Activated T-cell treated with anti-CD3 and anti-CD28 coated beads for 48 hours (primary cell): ENCODE results near the gene TMEM266.

Experiments used
- DNase-seq: peaks from one replicate; pipeline ENCODE4 v3.0.0-alpha.2; 2020; ENCODE audit warnings: low read depth

Gene TMEM266

GRCh38 chr15:76134537-76134936 is 74.8 kb downstream of the TMEM266 start:
- DNase-seq: no peak

- DNase-seq: no peak
These were observed 75.7 kb downstream of the TMEM266 start for GRCh38 chr15:76135516-76135915.

DNA sequence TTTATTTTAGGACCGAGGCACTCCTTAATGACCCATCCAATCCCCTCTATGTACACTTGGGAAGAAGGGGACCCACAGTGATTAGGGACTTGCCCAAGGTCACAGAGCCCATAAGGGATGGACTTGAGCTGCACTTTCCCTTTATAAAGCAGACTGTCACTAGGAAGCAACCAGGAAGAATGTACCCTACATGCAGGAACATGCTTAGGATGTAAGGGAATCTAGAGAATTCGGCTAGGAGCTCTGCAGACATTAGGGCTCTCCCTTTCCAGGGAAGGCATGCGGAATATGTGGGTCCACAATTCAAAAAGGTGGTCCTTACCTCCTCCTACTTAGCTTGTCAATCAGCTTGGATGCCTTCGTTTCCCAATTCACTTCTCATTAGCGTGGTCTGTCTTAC is 78.7 kb downstream of the TMEM266 start:
- no peak for DNase-seq

DNA sequence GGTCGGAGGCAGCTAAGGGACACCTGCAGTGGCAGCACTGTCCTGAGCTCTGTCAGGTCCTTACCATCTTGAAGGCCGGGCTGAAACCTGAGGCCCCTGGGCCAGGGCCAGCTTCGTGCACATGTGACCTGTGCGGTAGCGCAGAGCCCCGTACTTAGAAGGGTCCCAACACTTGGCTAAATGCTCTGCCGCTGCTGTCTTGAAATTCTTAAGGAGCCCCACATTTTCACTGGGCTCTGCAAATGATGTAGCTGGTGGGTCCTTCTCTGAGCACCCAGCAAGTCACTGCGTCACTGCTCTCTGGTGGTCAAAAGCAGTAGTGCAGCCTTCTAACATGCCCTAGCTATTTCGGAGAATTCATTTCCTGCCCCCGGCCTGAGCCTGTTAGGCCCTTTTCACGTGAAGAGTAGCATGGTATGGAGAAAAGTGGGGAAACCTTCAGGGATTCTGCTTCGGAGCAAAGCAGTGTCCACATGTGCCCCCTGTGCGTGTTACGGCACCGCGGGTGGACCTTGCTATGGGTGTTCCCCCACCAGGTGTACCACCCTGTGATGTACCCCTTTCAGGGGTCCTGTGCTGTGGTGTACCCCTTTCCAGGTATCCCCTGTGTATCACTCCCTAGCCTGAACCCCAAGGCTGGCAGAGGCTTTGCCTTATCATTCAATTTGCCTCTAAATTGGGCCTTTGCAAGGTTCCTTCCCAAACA is 79.7 kb downstream of the TMEM266 start:
- DNase-seq: peak; percentile 64

- DNase-seq: no peak
These were observed 80.3 kb downstream of the TMEM266 start for GRCh38 chr15:76140074-76140464.

- no peak for DNase-seq
These were observed 87.0 kb downstream of the TMEM266 start for GRCh38 chr15:76146812-76147211.

GRCh38 chr15:76147906-76148570 is 88.3 kb downstream of the TMEM266 start:
- DNase-seq: peak; percentile 71

- DNase-seq: no peak
These were observed 89.6 kb downstream of the TMEM266 start for GRCh38 chr15:76149291-76149915.

DNA sequence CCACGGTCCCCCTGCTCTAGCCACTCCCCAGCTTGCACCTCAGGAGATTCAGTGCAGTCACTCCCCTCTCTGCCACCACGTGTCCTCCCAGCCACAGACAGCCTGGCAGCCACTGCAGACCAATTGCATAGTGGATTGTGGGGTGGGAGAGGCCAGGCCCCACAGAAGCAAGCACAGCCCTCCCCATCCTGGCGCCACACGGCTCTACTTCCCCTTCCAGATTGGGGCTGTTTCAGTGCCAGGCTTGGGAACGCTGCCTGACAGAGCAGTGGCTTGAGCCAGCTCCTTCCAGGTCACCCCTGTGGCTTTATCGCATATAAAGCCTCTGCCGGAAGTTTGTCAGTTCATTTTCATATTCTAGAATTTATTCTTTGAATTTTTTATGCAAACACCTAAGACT is 90.7 kb downstream of the TMEM266 start:
- DNase-seq: no peak

- DNase-seq: peak; percentile 82
These were observed 91.3 kb downstream of the TMEM266 start for GRCh38 chr15:76150971-76151598.

DNA sequence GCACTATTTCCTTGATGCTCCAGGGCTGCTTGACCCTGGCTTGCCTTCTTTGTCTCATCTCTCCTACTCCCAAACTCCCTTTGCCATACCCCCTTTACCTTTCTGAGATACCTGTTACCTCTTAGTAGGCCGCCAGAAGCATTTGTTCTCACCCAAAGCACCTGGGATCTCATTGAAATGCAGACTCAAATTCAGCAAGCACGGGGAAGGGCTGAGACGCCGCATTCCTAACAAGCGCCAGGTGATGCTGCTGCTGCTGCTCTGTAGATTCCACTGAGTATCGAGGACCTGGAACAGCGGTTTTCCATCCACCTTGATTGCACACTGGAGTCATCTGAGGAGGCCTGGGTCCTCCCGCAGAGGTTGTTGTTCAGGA is 91.8 kb downstream of the TMEM266 start:
- DNase-seq: no peak

DNA sequence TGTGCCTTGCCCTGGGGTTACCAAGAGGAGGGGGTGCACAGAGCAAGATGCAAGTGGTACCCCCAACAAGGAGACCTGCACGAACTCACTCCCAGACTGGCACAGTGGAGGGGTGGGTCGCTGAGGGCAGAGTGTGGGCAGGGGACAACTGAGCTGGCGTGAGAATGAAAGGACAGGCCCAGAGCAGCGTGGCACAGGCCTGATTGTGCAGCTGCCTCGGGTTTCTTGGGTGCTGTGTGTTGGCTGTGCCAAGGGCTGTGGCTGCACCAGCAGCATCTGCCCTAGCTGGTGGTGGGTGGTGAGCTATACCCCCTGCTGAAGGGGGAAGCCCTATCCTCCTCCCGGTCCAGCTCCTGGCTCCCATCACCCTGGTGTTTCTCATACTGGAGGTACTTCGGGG is 92.4 kb downstream of the TMEM266 start:
- no peak for DNase-seq

DNA sequence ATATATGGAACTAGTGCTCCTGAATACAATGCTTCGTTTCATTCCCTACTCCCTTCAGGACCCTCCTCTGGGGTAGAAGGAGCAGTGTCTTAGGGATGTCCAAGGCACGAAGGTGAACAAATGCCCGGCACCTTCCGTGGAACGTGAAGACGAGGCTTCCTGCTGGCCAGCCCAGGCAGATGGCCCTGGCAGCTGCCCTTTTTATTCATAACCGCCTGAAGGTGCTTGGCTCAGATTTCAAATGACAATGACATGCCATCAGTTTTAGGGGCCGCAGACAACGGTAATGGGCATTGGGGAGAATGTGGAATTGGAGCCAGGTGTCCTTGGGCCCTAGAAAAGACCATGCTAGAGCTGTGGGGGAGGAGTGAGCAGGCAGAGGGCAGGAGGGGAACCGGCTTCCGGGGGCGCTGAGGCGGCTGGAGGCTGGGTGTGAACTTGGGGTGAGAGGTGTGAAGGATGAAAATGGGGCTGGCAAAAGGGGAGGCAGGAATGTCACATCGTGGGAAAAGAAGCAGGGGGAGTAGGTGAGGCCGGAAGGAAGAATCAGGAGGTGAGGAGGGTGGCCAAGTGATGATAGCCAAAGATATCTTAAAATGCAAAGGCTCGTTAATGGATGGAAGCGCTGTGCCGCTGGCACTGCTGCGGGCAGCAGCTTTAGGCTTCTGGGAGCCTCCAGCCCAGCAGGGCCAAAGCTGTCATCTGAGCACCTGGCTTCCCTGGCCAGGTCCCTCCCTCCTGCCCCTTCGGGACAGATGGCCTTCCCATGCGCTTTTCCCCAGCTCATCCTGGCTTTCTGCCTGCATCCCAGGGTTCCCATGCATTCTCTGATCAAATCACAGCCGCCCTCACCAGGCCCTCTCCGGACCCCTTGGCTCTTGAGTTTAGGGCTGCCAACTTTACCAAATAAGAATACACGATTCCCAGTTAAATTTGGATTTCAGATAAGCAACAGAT is 93.7 kb downstream of the TMEM266 start:
- no peak for DNase-seq

GRCh38 chr15:76155731-76156130 is 95.9 kb downstream of the TMEM266 start:
- no peak for DNase-seq

GRCh38 chr15:76158226-76158625 is 98.4 kb downstream of the TMEM266 start:
- no peak for DNase-seq

DNA sequence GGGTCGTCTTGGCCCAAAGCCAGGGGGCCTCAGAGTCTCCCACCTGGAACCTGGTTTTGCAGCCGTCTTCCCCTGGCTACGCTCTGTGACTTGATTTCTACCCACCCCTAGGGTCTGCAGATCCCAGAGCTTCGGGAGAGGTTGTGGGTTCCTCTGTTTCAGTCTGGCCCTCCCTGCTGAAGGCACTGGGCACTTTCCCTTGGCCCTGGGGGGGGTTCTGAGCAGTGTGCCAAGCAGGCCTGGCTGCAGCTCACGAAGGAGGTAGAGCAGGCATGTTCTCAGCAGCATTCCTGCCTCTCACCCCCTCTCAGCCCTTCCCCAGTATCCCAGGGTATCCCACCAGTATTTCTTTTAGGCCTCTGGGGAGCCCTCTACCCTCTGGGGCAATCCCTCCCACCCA is 99.0 kb downstream of the TMEM266 start:
- DNase-seq: no peak

GRCh38 chr15:76159282-76159681 is 99.5 kb downstream of the TMEM266 start:
- DNase-seq: no peak

GRCh38 chr15:76160426-76161152 is 100.8 kb downstream of the TMEM266 start:
- DNase-seq: no peak

DNA sequence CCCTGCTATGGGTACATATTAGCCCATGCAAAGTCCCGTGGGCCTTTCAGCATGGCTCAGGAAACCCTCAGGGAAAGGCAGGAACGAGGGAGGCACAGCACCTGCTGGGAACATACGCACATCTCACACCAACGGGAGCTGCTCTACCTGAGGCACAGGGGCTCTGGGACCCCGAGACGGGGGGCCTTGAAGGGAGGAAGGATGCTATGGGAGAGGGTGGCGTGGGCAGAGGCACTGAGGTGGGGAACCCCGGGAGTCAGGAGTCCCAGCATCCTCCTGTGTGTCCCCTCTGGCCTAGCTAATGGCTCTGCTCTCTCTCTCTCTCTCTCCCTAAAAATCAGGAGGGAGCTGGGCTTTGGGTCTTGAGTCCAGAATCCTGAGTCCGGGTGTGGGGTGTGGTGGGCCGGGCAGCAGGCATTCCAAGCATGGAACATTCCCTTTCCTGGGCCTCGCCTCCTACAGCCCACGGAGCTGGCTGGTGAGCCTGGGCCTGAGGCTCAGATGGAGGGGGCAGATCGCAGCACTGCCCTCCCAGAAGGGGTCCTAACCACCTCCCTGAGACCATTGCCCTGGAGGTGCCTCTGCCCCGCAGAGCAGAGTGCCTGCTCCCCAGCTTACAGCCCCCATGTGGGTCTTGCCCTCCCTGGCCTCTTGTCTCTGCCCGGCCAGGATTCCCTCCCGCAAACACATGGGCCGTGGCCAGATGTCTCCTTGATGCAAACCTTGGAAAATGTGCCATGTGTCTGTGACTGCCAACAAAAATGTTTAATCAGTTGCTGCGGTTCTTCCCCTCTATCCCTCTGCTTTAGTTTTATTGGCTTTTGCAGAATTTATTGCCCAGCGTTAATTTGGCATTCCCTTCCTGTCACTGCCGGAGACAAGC is 101.6 kb downstream of the TMEM266 start:
- DNase-seq: no peak

DNA sequence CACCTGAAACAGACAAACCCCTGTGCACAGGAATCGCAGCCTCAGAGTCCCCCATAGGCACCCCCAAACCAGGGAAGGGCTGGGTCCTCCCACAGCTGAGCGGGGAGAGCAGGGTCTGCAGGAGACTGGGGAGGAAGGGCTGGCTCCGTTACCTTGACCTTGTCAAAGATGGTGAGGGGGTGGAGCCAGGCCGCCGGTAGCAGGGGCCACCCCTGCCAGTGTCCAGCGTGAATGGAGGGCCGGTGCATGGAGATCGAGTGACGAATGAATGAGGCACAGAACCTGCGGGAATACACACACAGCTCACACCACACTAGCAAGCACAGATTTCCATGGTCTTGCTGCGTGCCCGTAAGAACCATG is 102.2 kb downstream of the TMEM266 start:
- DNase-seq: no peak
